ENCODE measurements around the gene SYTL3. TPM values are rescaled to one million over a fixed set of nuclear protein-coding genes. Genes with fewer than 3 reads are reported as not detected.
A peak's percentile ranks its signal among the peaks of the same experiment; 100 is the strongest.
"Not testable (repeated sequence)": the region's sequence is repeated elsewhere in the genome, so short reads cannot be mapped to it uniquely, and the experiment has no call there.

Gene SYTL3
- total RNA-seq, 1 donor from 2014 or later = 0.48 TPM

DNA sequence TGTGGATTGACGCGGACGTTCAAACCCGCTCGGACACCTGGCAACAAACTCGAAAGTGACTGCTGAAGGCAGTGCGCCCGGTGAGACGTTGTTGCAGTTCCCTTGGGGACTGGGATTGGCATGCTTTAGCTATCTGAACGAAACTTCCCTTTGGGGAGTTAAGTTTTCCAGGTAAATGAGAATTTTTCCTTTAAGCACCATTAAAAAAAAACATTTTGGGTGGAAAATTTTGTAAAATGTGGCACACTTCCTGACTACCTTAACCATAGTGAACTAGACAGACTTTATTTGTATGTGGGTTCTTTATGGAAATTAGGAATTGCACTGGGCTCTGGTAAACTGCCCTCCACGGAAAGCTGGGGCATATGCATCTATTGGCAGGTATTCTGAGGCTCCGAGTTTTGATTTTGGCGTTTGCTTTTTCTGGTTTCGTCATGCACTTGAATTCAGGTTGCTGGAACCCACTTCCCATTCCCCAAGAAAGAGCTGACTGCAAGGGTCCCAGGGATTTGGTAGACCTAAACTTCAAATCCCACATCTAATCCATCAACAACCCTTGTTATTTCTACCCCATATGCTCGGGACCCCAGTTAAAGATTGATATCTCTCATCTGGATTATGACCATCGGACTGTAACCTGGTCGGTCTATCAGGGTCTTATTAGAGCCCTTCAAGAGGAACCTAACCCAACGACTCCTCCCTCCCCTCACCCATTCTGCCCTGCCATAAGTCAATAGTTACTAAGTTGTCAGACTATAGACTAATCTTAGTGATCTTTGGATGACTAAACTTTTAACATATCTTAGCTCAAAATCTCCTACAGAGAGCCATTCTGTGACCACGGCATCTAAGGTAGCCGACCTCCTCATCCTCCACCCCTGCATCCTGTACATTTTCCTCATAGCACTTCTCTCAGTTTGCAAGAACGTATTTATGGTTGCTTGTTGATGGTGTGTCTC, 4.5 kb upstream of the SYTL3 start:
- Mint-ChIP-seq H3K4me3 (ENCODE audit: unreplicated experiment) (peak overlapping the region; percentile 93), H3K27me3 (ENCODE audit: unreplicated experiment) (no peaks in the 10 kb centered on the region), H3K9me3 (ENCODE audit: unreplicated experiment) (no peaks in the 10 kb centered on the region), H3K27ac (ENCODE audit: unreplicated experiment) (peak overlapping the region; percentile 84), H3K36me3 (ENCODE audit: unreplicated experiment) (peaks cover 5% of the 10 kb centered on the region), H3K4me1 (ENCODE audit: unreplicated experiment) (peaks cover 47% of the 10 kb centered on the region)
- peak; percentile 44 for DNase-seq (ENCODE audit: extremely low spot score, unreplicated experiment)
- TF ChIP-seq, protein P1, sequence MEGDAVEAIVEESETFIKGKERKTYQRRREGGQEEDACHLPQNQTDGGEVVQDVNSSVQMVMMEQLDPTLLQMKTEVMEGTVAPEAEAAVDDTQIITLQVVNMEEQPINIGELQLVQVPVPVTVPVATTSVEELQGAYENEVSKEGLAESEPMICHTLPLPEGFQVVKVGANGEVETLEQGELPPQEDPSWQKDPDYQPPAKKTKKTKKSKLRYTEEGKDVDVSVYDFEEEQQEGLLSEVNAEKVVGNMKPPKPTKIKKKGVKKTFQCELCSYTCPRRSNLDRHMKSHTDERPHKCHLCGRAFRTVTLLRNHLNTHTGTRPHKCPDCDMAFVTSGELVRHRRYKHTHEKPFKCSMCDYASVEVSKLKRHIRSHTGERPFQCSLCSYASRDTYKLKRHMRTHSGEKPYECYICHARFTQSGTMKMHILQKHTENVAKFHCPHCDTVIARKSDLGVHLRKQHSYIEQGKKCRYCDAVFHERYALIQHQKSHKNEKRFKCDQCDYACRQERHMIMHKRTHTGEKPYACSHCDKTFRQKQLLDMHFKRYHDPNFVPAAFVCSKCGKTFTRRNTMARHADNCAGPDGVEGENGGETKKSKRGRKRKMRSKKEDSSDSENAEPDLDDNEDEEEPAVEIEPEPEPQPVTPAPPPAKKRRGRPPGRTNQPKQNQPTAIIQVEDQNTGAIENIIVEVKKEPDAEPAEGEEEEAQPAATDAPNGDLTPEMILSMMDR (IDR thresholded peaks at IDR 0.05) = no peak

DNA sequence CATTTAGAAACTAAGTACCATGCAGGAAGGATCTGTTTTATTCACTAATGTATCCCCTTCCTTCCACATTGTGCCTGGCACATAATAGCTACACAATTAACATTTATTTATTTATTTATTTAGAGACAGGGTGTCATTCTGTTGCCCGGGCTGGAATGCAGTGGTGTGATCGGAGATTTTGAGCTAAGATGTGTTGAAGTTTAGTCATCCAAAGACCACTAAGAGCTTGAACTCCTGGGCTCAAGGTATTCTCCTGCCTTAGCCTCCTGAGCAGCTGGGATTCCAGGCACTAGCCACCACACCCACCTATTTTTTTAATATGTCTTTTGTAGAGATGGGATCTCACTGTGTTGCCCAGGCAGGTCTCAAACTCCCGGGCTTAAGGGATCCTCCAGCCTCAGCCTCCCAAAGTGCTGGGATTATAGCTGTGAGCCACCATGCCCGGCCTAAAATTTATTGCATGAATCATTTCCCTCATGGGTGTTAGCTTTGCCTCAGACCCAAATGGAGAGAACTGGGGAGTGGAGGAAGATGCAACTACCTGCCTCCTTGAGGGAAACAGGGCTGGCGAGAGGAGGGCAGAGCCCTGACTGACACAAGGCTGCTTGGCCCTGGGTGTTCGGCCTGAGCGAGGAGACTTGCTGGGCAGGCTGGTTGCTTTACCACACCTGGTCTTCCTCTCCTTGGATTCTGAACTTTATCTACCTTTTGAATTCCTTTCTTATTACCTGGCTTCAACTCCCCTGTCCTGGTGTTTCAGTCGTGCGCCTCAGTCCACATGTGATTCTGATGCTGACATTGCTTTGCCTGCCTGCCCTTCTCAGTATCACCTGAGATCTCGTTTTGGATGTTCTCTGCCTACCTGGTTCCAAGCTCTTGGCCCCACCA, 3.6 kb upstream of the SYTL3 start:
- no peaks in the 10 kb centered on the region for H3K36me3 Mint-ChIP-seq (ENCODE audit: unreplicated experiment)
- peaks cover 38% of the 10 kb centered on the region for H3K4me1 Mint-ChIP-seq (ENCODE audit: unreplicated experiment)
- H3K27ac Mint-ChIP-seq (ENCODE audit: unreplicated experiment) = no peak overlapping the region
- DNase-seq (ENCODE audit: extremely low spot score, unreplicated experiment) = peak; percentile 25
- no peaks in the 10 kb centered on the region for H3K9me3 Mint-ChIP-seq (ENCODE audit: unreplicated experiment)
- TF ChIP-seq, protein P1 (IDR thresholded peaks at IDR 0.05) = no peak
- peak overlapping the region; percentile 93 for H3K4me3 Mint-ChIP-seq (ENCODE audit: unreplicated experiment)
- H3K27me3 Mint-ChIP-seq (ENCODE audit: unreplicated experiment) = no peaks in the 10 kb centered on the region

DNA sequence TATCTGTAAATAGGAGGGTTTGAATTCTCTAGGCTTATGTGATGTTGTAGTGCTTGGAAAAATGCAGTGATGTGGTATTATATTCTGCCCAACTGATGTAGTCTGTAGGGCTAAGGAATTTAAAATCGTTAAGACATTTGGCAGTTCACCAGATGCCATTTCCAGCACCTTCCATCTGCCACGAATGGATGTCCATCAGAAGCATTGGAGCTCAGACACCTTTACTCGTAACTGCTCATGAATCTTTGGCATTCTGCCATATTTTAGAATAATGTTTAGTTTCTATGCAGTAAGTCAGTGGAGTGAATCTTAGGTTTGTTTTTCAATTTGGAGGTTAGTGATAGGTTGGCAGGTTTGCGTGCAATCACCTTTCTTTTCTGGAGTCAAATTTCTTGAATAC, 2.4 kb upstream of the SYTL3 start:
- TF ChIP-seq, protein P1 (IDR thresholded peaks at IDR 0.05) = no peak
- Mint-ChIP-seq H3K9me3 (ENCODE audit: unreplicated experiment) (no peaks in the 10 kb centered on the region), H3K27ac (ENCODE audit: unreplicated experiment) (no peak overlapping the region), H3K27me3 (ENCODE audit: unreplicated experiment) (no peaks in the 10 kb centered on the region), H3K4me1 (ENCODE audit: unreplicated experiment) (peaks cover 28% of the 10 kb centered on the region), H3K4me3 (ENCODE audit: unreplicated experiment) (no peak overlapping the region), H3K36me3 (ENCODE audit: unreplicated experiment) (no peaks in the 10 kb centered on the region)
- DNase-seq (ENCODE audit: extremely low spot score, unreplicated experiment) = no peak

DNA sequence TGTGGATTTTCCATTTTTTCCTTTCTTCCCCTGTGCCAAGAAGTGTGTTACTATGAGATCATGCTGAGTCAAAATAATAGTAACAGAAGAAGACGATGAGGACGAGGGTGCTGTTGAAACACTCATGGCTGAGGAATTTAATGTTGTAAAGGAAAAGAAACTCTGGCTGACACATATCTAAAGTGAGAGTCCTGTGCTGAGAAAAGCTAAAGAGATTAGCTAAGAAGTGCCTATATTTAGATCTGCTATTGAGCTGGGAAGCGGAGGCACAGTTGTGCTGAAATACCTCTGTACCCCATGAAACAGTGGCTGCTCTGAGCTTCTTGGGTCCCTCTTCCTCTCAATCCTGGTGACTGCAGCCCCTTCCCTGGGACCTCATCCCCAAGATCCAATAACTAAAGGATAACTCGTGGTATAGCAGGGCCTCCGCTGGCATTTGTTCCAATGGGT, 1.1 kb upstream of the SYTL3 start:
- Mint-ChIP-seq H3K4me1 (ENCODE audit: unreplicated experiment) (peaks cover 16% of the 10 kb centered on the region), H3K27ac (ENCODE audit: unreplicated experiment) (no peak overlapping the region), H3K9me3 (ENCODE audit: unreplicated experiment) (no peaks in the 10 kb centered on the region), H3K27me3 (ENCODE audit: unreplicated experiment) (no peaks in the 10 kb centered on the region), H3K4me3 (ENCODE audit: unreplicated experiment) (no peak overlapping the region), H3K36me3 (ENCODE audit: unreplicated experiment) (no peaks in the 10 kb centered on the region)
- TF ChIP-seq, protein P1 (IDR thresholded peaks at IDR 0.05) = no peak
- no peak for DNase-seq (ENCODE audit: extremely low spot score, unreplicated experiment)

DNA sequence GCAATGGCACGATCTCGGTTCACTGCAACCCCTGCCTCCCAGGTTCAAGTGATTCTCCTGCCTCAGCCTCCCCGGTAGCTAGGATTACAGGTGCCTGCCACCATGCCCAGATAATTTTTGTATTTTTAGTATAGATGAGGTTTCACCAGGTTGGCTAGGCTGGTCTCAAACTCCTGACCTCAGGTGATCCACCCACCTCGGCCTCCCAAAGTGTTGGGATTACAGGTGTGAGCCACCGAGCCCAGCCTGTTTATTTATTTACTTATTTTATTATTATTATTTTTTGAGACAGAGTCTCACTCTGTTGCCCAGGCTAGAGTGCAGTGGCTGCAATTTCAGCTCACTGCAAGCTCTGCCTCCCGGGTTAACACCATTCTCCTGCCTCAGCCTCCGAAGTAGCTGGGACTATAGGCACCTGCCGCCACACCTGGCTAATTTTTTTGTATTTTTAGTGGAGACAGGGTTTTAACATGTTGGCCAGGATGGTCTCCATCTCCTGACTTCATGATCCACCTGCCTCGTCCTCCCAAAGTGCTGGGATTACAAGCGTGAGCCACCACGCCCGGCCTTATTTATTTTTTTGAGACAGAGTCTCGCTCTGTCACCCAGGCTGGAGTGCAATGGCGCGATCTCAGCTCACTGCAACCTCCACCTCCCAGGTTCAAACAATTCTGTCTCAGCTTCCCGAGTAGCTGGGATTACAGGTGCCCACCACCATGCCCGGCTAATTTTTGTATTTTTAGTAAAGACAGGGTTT, 2.3 kb downstream of the SYTL3 start:
- H3K9me3 Mint-ChIP-seq (ENCODE audit: unreplicated experiment); H3K27me3 Mint-ChIP-seq (ENCODE audit: unreplicated experiment); H3K27ac Mint-ChIP-seq (ENCODE audit: unreplicated experiment); H3K4me3 Mint-ChIP-seq (ENCODE audit: unreplicated experiment); H3K36me3 Mint-ChIP-seq (ENCODE audit: unreplicated experiment): not testable (repeated sequence)
- DNase-seq (ENCODE audit: extremely low spot score, unreplicated experiment) = peak; percentile 44
- peaks cover 15% of the 10 kb centered on the region for H3K4me1 Mint-ChIP-seq (ENCODE audit: unreplicated experiment)

Data from osteocyte (in vitro differentiated cells).